ENCODE measurements around the gene POLN. TPM values are rescaled to one million over a fixed set of nuclear protein-coding genes. Genes with fewer than 3 reads are reported as not detected.

Gene POLN
- total RNA-seq, 2 experiments from 2014 or later = 2.1 to 2.3 TPM

- DNase-seq = no peak
- ATAC-seq (ENCODE audit: poor library complexity) = no peak
- Histone ChIP-seq H3K9me3 (ENCODE audit: control insufficient read depth in 1 of 2, insufficient read depth in 1 of 2, low read length in 2 of 2) (peaks cover 0 to 3% of the 10 kb centered on the region in 2 experiments), H3K36me3 (ENCODE audit: insufficient read depth, low read length) (no peaks in the 10 kb centered on the region), H3K4me1 (ENCODE audit: insufficient read depth, low read length) (no peaks in the 10 kb centered on the region), H3K27me3 (ENCODE audit: control insufficient read depth in 1 of 2, insufficient read depth in 2 of 2, low read length in 2 of 2) (no peaks in the 10 kb centered on the region), H3K27ac (ENCODE audit: low read depth in 1 of 2, low read length in 2 of 2) (no peak overlapping the region), H3K4me3 (ENCODE audit: low read length) (no peak overlapping the region)
- H3K9me3 Mint-ChIP-seq = no peaks in the 10 kb centered on the region
- ChIA-PET CTCF (no interaction called here), POLR2A (no interaction called here)
- no peak overlapping the region for H3K27ac Mint-ChIP-seq
- H3K36me3 Mint-ChIP-seq (ENCODE audit: low read depth) = peaks cover 11% of the 10 kb centered on the region
- intact Hi-C loops (cut with DNase I, micrococcal nuclease) = no loop called here
- no peak overlapping the region for H3K4me3 Mint-ChIP-seq
- H3K4me1 Mint-ChIP-seq (ENCODE audit: low read depth) = no peaks in the 10 kb centered on the region
- H3K27me3 Mint-ChIP-seq = no peaks in the 10 kb centered on the region
- no peak for TF ChIP-seq CTCF (IDR thresholded peaks at IDR 0.05)
Measured at GRCh38 chr4:2193326-2193725, 48.6 kb downstream of the POLN start.

DNA sequence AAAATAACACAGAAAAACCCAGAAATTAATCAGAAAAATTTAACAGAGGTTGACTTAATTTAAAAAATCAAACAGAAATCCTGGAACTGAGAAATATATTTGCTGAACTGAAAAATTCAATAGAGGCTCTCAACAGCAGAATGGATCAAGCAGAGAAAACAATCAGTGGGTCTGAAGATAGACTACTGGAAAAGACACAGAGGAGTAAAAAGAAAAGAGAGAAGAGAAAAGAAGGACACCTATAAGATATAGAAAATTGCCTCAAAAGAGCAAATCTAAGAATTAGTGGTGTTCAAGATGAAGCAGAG is 55.1 kb downstream of the POLN start:
- peaks cover 8% of the 10 kb centered on the region for H3K36me3 Mint-ChIP-seq (ENCODE audit: low read depth)
- POLR2A ChIA-PET = no interaction called here

DNA sequence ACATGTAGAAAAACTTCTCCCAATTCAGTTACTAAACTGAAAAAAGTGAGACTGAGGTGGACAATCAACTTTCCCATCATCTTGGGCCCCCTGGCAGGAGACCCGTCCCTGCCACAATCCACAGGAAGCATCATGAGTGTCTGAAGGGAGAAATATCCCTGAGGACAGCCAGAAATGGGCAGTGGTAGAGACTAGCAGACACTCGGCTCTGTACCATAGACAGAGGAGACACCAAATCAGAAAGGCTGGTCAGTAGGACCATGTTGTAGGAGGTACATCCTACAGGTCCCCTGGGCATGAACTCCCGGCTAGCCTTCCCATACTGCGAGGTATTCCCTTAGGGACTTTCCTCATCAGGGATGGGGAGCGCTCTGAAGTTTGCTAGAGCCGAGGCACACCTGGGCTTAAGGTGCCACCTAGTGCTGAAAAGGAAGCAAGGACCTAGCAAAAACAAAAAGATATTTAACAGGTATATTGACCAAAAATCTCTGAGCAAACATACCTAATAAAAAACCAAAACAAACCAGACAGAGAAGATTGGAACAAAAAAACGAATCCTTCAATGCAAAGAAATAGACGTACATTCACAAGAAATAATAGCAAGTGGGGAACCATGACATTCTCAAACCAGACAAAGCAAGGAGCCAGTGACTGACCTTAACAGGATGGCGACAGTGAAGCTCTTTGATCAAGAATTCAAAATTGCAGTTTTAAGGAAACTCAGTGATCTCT is 55.6 kb downstream of the POLN start:
- Mint-ChIP-seq H3K4me3 (no peak overlapping the region), H3K27ac (no peak overlapping the region), H3K36me3 (ENCODE audit: low read depth) (peaks cover 8% of the 10 kb centered on the region), H3K9me3 (peaks cover 10% of the 10 kb centered on the region), H3K27me3 (no peaks in the 10 kb centered on the region), H3K4me1 (ENCODE audit: low read depth) (no peaks in the 10 kb centered on the region)
- H3K4me1 ChIP-seq (ENCODE audit: insufficient read depth, low read length) = no peaks in the 10 kb centered on the region
- ATAC-seq (ENCODE audit: poor library complexity) (no peak), DNase-seq (no peak)
- no peak for TF ChIP-seq CTCF (IDR thresholded peaks at IDR 0.05)
- intact Hi-C loops (cut with DNase I, micrococcal nuclease) = no loop called here
- POLR2A ChIA-PET = no interaction called here
- no peak overlapping the region for H3K4me3 ChIP-seq (ENCODE audit: low read length)
- H3K27me3 ChIP-seq (ENCODE audit: control insufficient read depth in 1 of 2, insufficient read depth in 2 of 2, low read length in 2 of 2) = no peaks in the 10 kb centered on the region
- CTCF ChIA-PET = no interaction called here
- peaks cover 15 to 17% of the 10 kb centered on the region in 2 experiments for H3K9me3 ChIP-seq (ENCODE audit: control insufficient read depth in 1 of 2, insufficient read depth in 1 of 2, low read length in 2 of 2)
- no peak overlapping the region for H3K27ac ChIP-seq (ENCODE audit: low read depth in 1 of 2, low read length in 2 of 2)
- H3K36me3 ChIP-seq (ENCODE audit: insufficient read depth, low read length) = no peaks in the 10 kb centered on the region

More for the DNA sequence above, 55.1 kb downstream of the POLN start:
- peaks cover 7% of the 10 kb centered on the region for H3K9me3 Mint-ChIP-seq
- Histone ChIP-seq H3K27ac (ENCODE audit: low read depth in 1 of 2, low read length in 2 of 2) (no peak overlapping the region), H3K36me3 (ENCODE audit: insufficient read depth, low read length) (no peaks in the 10 kb centered on the region), H3K4me1 (ENCODE audit: insufficient read depth, low read length) (no peaks in the 10 kb centered on the region), H3K4me3 (ENCODE audit: low read length) (no peak overlapping the region), H3K9me3 (ENCODE audit: control insufficient read depth in 1 of 2, insufficient read depth in 1 of 2, low read length in 2 of 2) (peaks cover 15 to 17% of the 10 kb centered on the region in 2 experiments), H3K27me3 (ENCODE audit: control insufficient read depth in 1 of 2, insufficient read depth in 2 of 2, low read length in 2 of 2) (no peaks in the 10 kb centered on the region)
- H3K27ac Mint-ChIP-seq = no peak overlapping the region
- CTCF ChIA-PET = no interaction called here
- intact Hi-C loops (cut with DNase I, micrococcal nuclease) = no loop called here
- H3K4me3 Mint-ChIP-seq = no peak overlapping the region
- no peak for DNase-seq
- TF ChIP-seq CTCF (IDR thresholded peaks at IDR 0.05) = no peak
- H3K27me3 Mint-ChIP-seq = no peaks in the 10 kb centered on the region
- no peaks in the 10 kb centered on the region for H3K4me1 Mint-ChIP-seq (ENCODE audit: low read depth)
- no peak for ATAC-seq (ENCODE audit: poor library complexity)
